Upper lobe of left lung (tissue), 4 donors: ENCODE data around the gene RGS5.

Source experiments
- CTCF ChIP-seq, 6 experiments: fragments of 450-650 bp in 4 of 6; fragments of 200-600 bp in 2 of 6; sonication (generic) in 2 of 6; IDR thresholded peaks; one replicate each; pipeline ENCODE4 v1.5.1; 2016 to 2019; ENCODE audit warnings: antibody characterized with exemption in 6 of 6
- EP300 ChIP-seq, 4 donors: sonication (generic); formaldehyde crosslinking; IDR thresholded peaks; one replicate each; pipeline ENCODE4 v1.5.1; 2017; ENCODE audit warnings: antibody characterized with exemption in 4 of 4, control low read depth in 2 of 4
- POLR2A ChIP-seq, 4 donors: fragments of 450-650 bp; IDR thresholded peaks; one replicate each; pipeline ENCODE4 v1.5.1; 2016 to 2017; ENCODE audit warnings: antibody characterized with exemption in 4 of 4, mild to moderate bottlenecking in 2 of 4

- TF ChIP-seq POLR2A (IDR thresholded peaks at IDR 0.05), result no peak
- no peak for TF ChIP-seq CTCF (IDR thresholded peaks at IDR 0.05)
- no peak for TF ChIP-seq EP300 (IDR thresholded peaks at IDR 0.05)
Observed at GRCh38 chr1:163145435-163145834, 57.3 kb downstream of the RGS5 start.
